Endothelial cell of umbilical vein (primary cell): ENCODE measurements around the gene CCDC102B.

ENCODE experiments used
- EZH2 ChIP-seq: IDR thresholded peaks from 2 replicates; pipeline ENCODE4 v1.6.1; 2012; ENCODE audit warnings: borderline replicate concordance, low read depth, mild to moderate bottlenecking, moderate library complexity, low read length, inconsistent platforms; ENCODE audit not compliant: severe bottlenecking
- FOS ChIP-seq: IDR thresholded peaks from 2 replicates; pipeline ENCODE4 v1.6.1; 2011; ENCODE audit warnings: mild to moderate bottlenecking, low read length, moderate library complexity, borderline replicate concordance; ENCODE audit not compliant: insufficient read depth
- GATA2 ChIP-seq: IDR thresholded peaks from 2 replicates; pipeline ENCODE4 v1.7.0; 2011; ENCODE audit warnings: low read depth, mild to moderate bottlenecking, moderate library complexity, mixed read lengths, low read length; ENCODE audit not compliant: insufficient read length, insufficient read depth
- JUN ChIP-seq: IDR thresholded peaks from 2 replicates; pipeline ENCODE4 v1.6.1; 2011; ENCODE audit warnings: borderline replicate concordance, low read depth; ENCODE audit not compliant: insufficient read length, insufficient read depth
- MYC ChIP-seq: IDR thresholded peaks from one replicate; pipeline ENCODE4 v1.6.1; 2011; ENCODE audit warnings: mild to moderate bottlenecking, low read depth, low read length
- POLR2A ChIP-seq: IDR thresholded peaks from 2 replicates; pipeline ENCODE4 v1.6.1; 2012; ENCODE audit warnings: low read depth, mild to moderate bottlenecking, control low read depth, low read length
- POLR2AphosphoS5 ChIP-seq: IDR thresholded peaks from 2 replicates; pipeline ENCODE4 v1.6.1; 2012; ENCODE audit warnings: low read depth, mild to moderate bottlenecking, control low read depth, low read length, moderate library complexity; ENCODE audit not compliant: insufficient read depth
- TF ChIP-seq, protein P1 (sequence below), 2 donors: IDR thresholded peaks; 1 replicate in 1 of 2; 2 replicates in 1 of 2; pipeline ENCODE4 v1.5.1; 2011; ENCODE audit warnings: low read length in 2 of 2, mild to moderate bottlenecking in 2 of 2, moderate library complexity in 2 of 2, control low read depth in 1 of 2, inconsistent platforms in 1 of 2, low read depth in 1 of 2; ENCODE audit not compliant: insufficient read depth in 1 of 2; ENCODE audit errors: extremely low read depth in 1 of 2
- TF ChIP-seq, protein P2 (sequence below): IDR thresholded peaks from 2 replicates; pipeline ENCODE4 v1.6.1; 2011; ENCODE audit not compliant: insufficient read depth, insufficient read length

- peak; percentile 95 for TF ChIP-seq FOS
- TF ChIP-seq, protein P1, sequence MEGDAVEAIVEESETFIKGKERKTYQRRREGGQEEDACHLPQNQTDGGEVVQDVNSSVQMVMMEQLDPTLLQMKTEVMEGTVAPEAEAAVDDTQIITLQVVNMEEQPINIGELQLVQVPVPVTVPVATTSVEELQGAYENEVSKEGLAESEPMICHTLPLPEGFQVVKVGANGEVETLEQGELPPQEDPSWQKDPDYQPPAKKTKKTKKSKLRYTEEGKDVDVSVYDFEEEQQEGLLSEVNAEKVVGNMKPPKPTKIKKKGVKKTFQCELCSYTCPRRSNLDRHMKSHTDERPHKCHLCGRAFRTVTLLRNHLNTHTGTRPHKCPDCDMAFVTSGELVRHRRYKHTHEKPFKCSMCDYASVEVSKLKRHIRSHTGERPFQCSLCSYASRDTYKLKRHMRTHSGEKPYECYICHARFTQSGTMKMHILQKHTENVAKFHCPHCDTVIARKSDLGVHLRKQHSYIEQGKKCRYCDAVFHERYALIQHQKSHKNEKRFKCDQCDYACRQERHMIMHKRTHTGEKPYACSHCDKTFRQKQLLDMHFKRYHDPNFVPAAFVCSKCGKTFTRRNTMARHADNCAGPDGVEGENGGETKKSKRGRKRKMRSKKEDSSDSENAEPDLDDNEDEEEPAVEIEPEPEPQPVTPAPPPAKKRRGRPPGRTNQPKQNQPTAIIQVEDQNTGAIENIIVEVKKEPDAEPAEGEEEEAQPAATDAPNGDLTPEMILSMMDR (IDR thresholded peaks at IDR 0.05; ENCODE audit: extremely low read depth in 1 of 2, insufficient read depth in 1 of 2, low read depth in 1 of 2, low read length in 2 of 2): no peak
- no peak for TF ChIP-seq POLR2A
- TF ChIP-seq, protein P2, sequence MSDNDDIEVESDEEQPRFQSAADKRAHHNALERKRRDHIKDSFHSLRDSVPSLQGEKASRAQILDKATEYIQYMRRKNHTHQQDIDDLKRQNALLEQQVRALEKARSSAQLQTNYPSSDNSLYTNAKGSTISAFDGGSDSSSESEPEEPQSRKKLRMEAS: no peak
- TF ChIP-seq EZH2: no peak
- peak; percentile 47 for TF ChIP-seq POLR2AphosphoS5
- no peak for TF ChIP-seq MYC
- peak; percentile 100 for TF ChIP-seq JUN
- TF ChIP-seq GATA2: no peak
Observed at GRCh38 chr18:68840554-68841263, 42.8 kb downstream of the CCDC102B start.
